GM21367 (cell line): ENCODE results near the gene MYO18B.

ENCODE experiments used
- ATAC-seq: cut with Tn5 transposase; IDR thresholded peaks from one replicate; pipeline ENCODE4 v1.9.1; 2021; ENCODE audit not compliant: unreplicated experiment

The MYO18B gene

GRCh38 chr22:25890651-25891050, 148.7 kb downstream of the MYO18B start:
- no peak for ATAC-seq

GRCh38 chr22:25892678-25893077, 150.7 kb downstream of the MYO18B start:
- no peak for ATAC-seq

- no peak for ATAC-seq
Observed at GRCh38 chr22:25895678-25896077, 153.7 kb downstream of the MYO18B start.

GRCh38 chr22:25896098-25896497, 154.1 kb downstream of the MYO18B start:
- ATAC-seq = no peak

GRCh38 chr22:25896592-25896991, 154.6 kb downstream of the MYO18B start:
- ATAC-seq = no peak

GRCh38 chr22:25898707-25899365, 156.8 kb downstream of the MYO18B start:
- no peak for ATAC-seq

GRCh38 chr22:25899566-25899965, 157.6 kb downstream of the MYO18B start:
- no peak for ATAC-seq

- ATAC-seq = no peak
Observed at GRCh38 chr22:25900390-25900789, 158.4 kb downstream of the MYO18B start.

GRCh38 chr22:25900880-25901279, 158.9 kb downstream of the MYO18B start:
- ATAC-seq = no peak

GRCh38 chr22:25902402-25902801, 160.4 kb downstream of the MYO18B start:
- no peak for ATAC-seq

- ATAC-seq = no peak
Observed at GRCh38 chr22:25903294-25903693, 161.3 kb downstream of the MYO18B start.

- ATAC-seq = no peak
Observed at GRCh38 chr22:25908212-25908611, 166.2 kb downstream of the MYO18B start.

GRCh38 chr22:25908755-25909154, 166.8 kb downstream of the MYO18B start:
- ATAC-seq = no peak

- ATAC-seq = no peak
Observed at GRCh38 chr22:25909614-25910387, 167.8 kb downstream of the MYO18B start.

- no peak for ATAC-seq
Observed at GRCh38 chr22:25911243-25911972, 169.4 kb downstream of the MYO18B start.

- ATAC-seq = no peak
Observed at GRCh38 chr22:25919452-25919851, 177.5 kb downstream of the MYO18B start.

GRCh38 chr22:25922141-25922540, 180.2 kb downstream of the MYO18B start:
- ATAC-seq = no peak

GRCh38 chr22:25923914-25924313, 181.9 kb downstream of the MYO18B start:
- no peak for ATAC-seq

GRCh38 chr22:25928038-25928437, 186.1 kb downstream of the MYO18B start:
- ATAC-seq = no peak

GRCh38 chr22:25929321-25929878, 187.4 kb downstream of the MYO18B start:
- ATAC-seq = no peak

GRCh38 chr22:25930083-25930482, 188.1 kb downstream of the MYO18B start:
- no peak for ATAC-seq
